PC-3 (cell line): ENCODE data around the gene COL6A2. TPM values are rescaled to one million over a fixed set of nuclear protein-coding genes. Genes with fewer than 3 reads are reported as not detected.

Source experiments
- ATAC-seq: fragments of 200-7000 bp; cut with Tn5 transposase; 2 replicates; pipeline ENCODE4 v1.9.1; 2020; ENCODE audit warnings: mild to moderate bottlenecking, moderate library complexity
- BruUV-seq: library from RNA; stranded (reverse); fragments of 400-500 nt; replicated peaks from 2 replicates; lab custom pipeline; 2021; lab: Mats Ljungman, UMichigan
- CTCF ChIA-PET: fragments of 300-600 bp; sonication (Branson Sonifier 250); formaldehyde crosslinking; loops from one replicate; lab custom pipeline; 2022; ENCODE audit warnings: antibody characterized with exemption; lab: Charles Lee
- POLR2A ChIA-PET: fragments of 300-600 bp; sonication (Branson Sonifier 250); formaldehyde crosslinking; loops from one replicate; lab custom pipeline; 2022; ENCODE audit warnings: antibody characterized with exemption; ENCODE audit not compliant: unreplicated experiment; lab: Charles Lee
- DNase-seq: peaks from one replicate; pipeline ENCODE4 v3.0.0-alpha.2; 2015
- H2AFZ ChIP-seq: fragments of 300-600 bp; sonication (generic); 2 replicates; pipeline ENCODE4 v1.6.0; 2016; ENCODE audit warnings: antibody characterized with exemption, low read length
- H3F3A ChIP-seq: fragments of 300-600 bp; sonication (generic); one replicate; pipeline ENCODE4 v1.6.0; 2017; ENCODE audit warnings: antibody characterized with exemption, low read length, control low read depth, mild to moderate bottlenecking; ENCODE audit not compliant: unreplicated experiment
- H3K27ac ChIP-seq: fragments of 300-600 bp; sonication (generic); 2 replicates; pipeline ENCODE4 v1.5.1; 2016; ENCODE audit warnings: mild to moderate bottlenecking, low read length
- H3K27me3 ChIP-seq: fragments of 300-600 bp; sonication (generic); 2 replicates; pipeline ENCODE4 v1.6.1; 2016; ENCODE audit warnings: low read length, mixed read lengths
- H3K36me3 ChIP-seq: fragments of 300-600 bp; sonication (generic); 2 replicates; pipeline ENCODE4 v1.6.1; 2016; ENCODE audit warnings: low read depth, mixed run types, low read length, mixed read lengths
- H3K4me1 ChIP-seq: fragments of 300-600 bp; sonication (generic); 2 replicates; pipeline ENCODE4 v1.5.1; 2016; ENCODE audit warnings: low read length; ENCODE audit not compliant: insufficient read depth
- H3K4me2 ChIP-seq: fragments of 300-600 bp; sonication (generic); 2 replicates; pipeline ENCODE4 v1.6.0; 2016; ENCODE audit warnings: low read length
- H3K4me3 ChIP-seq: fragments of 300-600 bp; sonication (generic); 2 replicates; pipeline ENCODE4 v1.5.1; 2016; ENCODE audit warnings: mild to moderate bottlenecking, low read length, mixed read lengths
- H3K79me2 ChIP-seq: fragments of 300-600 bp; sonication (generic); 2 replicates; pipeline ENCODE4 v1.6.1; 2017; ENCODE audit warnings: low read length, mixed read lengths
- H3K9ac ChIP-seq: fragments of 300-600 bp; sonication (generic); 2 replicates; pipeline ENCODE4 v1.6.0; 2016; ENCODE audit warnings: mild to moderate bottlenecking, low read length
- H3K9me2 ChIP-seq: fragments of 300-600 bp; sonication (generic); replicated peaks from 2 replicates; pipeline ENCODE4 v1.6.1; 2016; ENCODE audit warnings: mixed run types, low read length, mixed read lengths
- H3K9me3 ChIP-seq: fragments of 300-600 bp; sonication (generic); 2 replicates; pipeline ENCODE4 v1.6.1; 2016; ENCODE audit warnings: low read length, mixed read lengths
- H4K20me1 ChIP-seq: fragments of 300-600 bp; sonication (generic); 2 replicates; pipeline ENCODE4 v1.6.1; 2016; ENCODE audit warnings: low read length, mixed read lengths
- EZH2 ChIP-seq: fragments of 300-600 bp; sonication (generic); IDR thresholded peaks from one replicate; pipeline ENCODE4 v1.6.1; 2017; ENCODE audit warnings: antibody characterized with exemption, mild to moderate bottlenecking, low read length; ENCODE audit not compliant: unreplicated experiment
- EZH2phosphoT487 ChIP-seq: fragments of 300-600 bp; sonication (generic); IDR thresholded peaks from 2 replicates; pipeline ENCODE4 v1.6.1; 2018; ENCODE audit warnings: mild to moderate bottlenecking, antibody characterized with exemption, low read length, borderline replicate concordance
- intact Hi-C: fragments of 100-400 bp; cut with micrococcal nuclease; formaldehyde crosslinking; loops from 2 replicates; pipeline ENCODE4 v1.9.0; 2023
- total RNA-seq: library from RNA; depleted of rRNA; stranded (reverse); fragments of >200 nt; gene quantifications from 2 replicates; pipeline ENCODE4 v1.2.3, GENCODE V29; 2014
- TF ChIP-seq, protein P1 (sequence below): fragments of 300-600 bp; sonication (generic); conservative IDR thresholded peaks from 2 replicates; pipeline ENCODE4 v1.5.1; 2017; ENCODE audit warnings: antibody characterized with exemption, low read depth, mild to moderate bottlenecking, low read length

The COL6A2 gene
- total RNA-seq, 1 experiment from 2014 or later = 521 TPM

DNA sequence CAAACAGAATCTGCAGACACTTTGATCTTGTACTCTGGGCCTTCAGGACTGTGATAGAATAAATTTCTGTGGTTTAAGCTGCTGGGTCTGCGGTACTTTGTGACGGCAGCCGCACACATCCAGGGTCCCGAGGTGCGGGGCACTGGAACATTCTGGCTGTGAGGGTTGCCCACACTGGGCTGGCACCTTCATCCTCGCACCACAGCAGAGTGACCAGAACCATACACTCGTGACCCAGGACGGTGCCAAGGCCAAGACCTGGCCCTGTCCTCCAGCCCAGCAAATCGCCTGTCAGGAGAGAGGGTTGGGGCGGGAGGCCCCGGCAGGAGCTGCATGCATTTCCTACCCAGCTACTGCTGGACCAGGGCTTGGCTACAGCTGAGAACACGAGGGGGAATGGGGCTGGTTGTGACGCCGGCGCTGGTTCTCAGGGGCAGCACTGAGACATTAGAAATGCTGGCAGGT, 60.1 kb downstream of the COL6A2 start:
- no peaks in the 10 kb centered on the region for H3K79me2 ChIP-seq
- no peak overlapping the region for H3K27ac ChIP-seq
- no peaks in the 10 kb centered on the region for H3K36me3 ChIP-seq
- intact Hi-C loops = no loop called here
- H3K9me3 ChIP-seq = no peaks in the 10 kb centered on the region
- H3K27me3 ChIP-seq = no peaks in the 10 kb centered on the region
- no peak for ATAC-seq
- H3K4me3 ChIP-seq = no peak overlapping the region
- POLR2A ChIA-PET = no interaction called here
- no peak overlapping the region for H2AFZ ChIP-seq
- CTCF ChIA-PET = no interaction called here
- 0 out of 2 replicates have a peak, but pooled peaks cover 4% of the 10 kb centered on the region for H3K4me1 ChIP-seq
- H3K9me2 ChIP-seq = no peaks in the 10 kb centered on the region
- no peak for DNase-seq
- H3K4me2 ChIP-seq = no peak overlapping the region
- no peaks in the 10 kb centered on the region for H4K20me1 ChIP-seq
- TF ChIP-seq EZH2phosphoT487 (no peak), EZH2 (no peak)
- TF ChIP-seq, protein P1, sequence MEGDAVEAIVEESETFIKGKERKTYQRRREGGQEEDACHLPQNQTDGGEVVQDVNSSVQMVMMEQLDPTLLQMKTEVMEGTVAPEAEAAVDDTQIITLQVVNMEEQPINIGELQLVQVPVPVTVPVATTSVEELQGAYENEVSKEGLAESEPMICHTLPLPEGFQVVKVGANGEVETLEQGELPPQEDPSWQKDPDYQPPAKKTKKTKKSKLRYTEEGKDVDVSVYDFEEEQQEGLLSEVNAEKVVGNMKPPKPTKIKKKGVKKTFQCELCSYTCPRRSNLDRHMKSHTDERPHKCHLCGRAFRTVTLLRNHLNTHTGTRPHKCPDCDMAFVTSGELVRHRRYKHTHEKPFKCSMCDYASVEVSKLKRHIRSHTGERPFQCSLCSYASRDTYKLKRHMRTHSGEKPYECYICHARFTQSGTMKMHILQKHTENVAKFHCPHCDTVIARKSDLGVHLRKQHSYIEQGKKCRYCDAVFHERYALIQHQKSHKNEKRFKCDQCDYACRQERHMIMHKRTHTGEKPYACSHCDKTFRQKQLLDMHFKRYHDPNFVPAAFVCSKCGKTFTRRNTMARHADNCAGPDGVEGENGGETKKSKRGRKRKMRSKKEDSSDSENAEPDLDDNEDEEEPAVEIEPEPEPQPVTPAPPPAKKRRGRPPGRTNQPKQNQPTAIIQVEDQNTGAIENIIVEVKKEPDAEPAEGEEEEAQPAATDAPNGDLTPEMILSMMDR = no peak
- no peak overlapping the region for H3K9ac ChIP-seq
- BruUV-seq = no TSS peak
- H3F3A ChIP-seq = no peaks in the 10 kb centered on the region

DNA sequence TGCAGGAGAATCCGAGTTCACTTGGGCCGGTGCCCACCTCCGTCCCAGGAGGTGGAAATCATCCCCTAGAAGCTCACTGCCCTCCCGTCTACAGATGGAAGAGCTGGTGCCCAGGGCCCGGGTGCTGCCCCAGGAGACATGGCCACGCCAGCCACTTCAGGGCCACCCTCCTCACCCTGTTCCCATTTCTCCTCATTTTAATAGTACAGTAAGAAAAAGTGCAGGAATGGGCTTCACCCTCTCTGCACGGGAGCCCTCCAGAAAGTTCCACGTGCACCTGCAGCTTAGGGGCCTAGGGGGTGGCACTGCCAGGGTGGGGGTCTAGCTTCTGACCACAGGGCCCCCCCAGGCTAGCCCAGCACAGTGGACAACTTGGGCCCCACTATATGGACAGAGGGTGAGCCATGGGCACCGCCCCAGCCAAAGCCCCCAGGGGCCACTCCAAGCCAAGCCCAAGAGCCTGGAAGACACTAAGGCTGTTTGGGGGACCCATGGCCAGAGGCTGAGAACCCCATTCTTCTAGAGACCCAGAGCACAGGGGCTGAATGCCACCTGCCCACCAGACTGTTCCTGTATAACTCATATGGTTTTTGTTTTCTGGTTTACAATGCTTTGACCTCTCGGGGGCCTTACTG, 60.9 kb downstream of the COL6A2 start:
- H3K27me3 ChIP-seq = no peaks in the 10 kb centered on the region
- H3K9me3 ChIP-seq = no peaks in the 10 kb centered on the region
- no peaks in the 10 kb centered on the region for H3K36me3 ChIP-seq
- no peaks in the 10 kb centered on the region for H3K4me1 ChIP-seq
- intact Hi-C loops = no loop called here
- TF ChIP-seq EZH2 (no peak), EZH2phosphoT487 (no peak)
- TF ChIP-seq, protein P1 = no peak
- CTCF ChIA-PET = no interaction called here
- no peak overlapping the region for H2AFZ ChIP-seq
- H3K9ac ChIP-seq = no peak overlapping the region
- no peaks in the 10 kb centered on the region for H3K9me2 ChIP-seq
- POLR2A ChIA-PET = no interaction called here
- no peaks in the 10 kb centered on the region for H4K20me1 ChIP-seq
- ATAC-seq = no peak
- no peak overlapping the region for H3K4me3 ChIP-seq
- no TSS peak for BruUV-seq
- no peaks in the 10 kb centered on the region for H3F3A ChIP-seq
- DNase-seq = no peak
- H3K27ac ChIP-seq = no peak overlapping the region
- no peak overlapping the region for H3K4me2 ChIP-seq
- no peaks in the 10 kb centered on the region for H3K79me2 ChIP-seq

DNA sequence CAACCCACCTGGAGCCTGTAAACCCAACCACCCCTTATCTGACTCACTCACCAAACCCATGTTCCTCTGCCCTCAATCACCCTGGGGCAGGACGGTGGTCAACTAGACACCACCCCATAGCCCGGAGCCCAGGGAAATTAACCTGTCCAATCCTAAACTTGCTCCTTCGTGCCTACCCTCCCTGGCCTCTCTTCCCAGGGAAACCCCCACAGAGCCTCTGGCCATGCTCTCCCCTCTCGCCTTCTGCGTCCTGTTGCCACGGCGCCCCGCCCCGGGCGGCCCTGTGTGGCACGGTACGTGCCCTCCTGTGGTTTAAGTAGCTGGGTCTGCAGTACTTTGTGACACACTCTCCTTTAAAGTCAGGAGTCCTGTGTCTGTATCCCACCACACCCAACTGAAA, 61.5 kb downstream of the COL6A2 start:
- ATAC-seq = peak; percentile 48
- ChIA-PET POLR2A (no interaction called here), CTCF (no interaction called here)
- H3K9ac ChIP-seq = no peak overlapping the region
- no peak overlapping the region for H3K4me2 ChIP-seq
- no peaks in the 10 kb centered on the region for H3K27me3 ChIP-seq
- H2AFZ ChIP-seq = no peak overlapping the region
- BruUV-seq = no TSS peak
- H3K9me2 ChIP-seq = no peaks in the 10 kb centered on the region
- no peak overlapping the region for H3K4me3 ChIP-seq
- no peaks in the 10 kb centered on the region for H3F3A ChIP-seq
- no peak overlapping the region for H3K27ac ChIP-seq
- no peaks in the 10 kb centered on the region for H4K20me1 ChIP-seq
- no peaks in the 10 kb centered on the region for H3K79me2 ChIP-seq
- H3K9me3 ChIP-seq = no peaks in the 10 kb centered on the region
- DNase-seq = no peak
- intact Hi-C loops = no loop called here
- H3K4me1 ChIP-seq = no peaks in the 10 kb centered on the region
- TF ChIP-seq, protein P1 = no peak
- TF ChIP-seq EZH2 (no peak), EZH2phosphoT487 (no peak)
- no peaks in the 10 kb centered on the region for H3K36me3 ChIP-seq
